ENCODE measurements around the gene CFAP58. TPM values are rescaled to one million over a fixed set of nuclear protein-coding genes. Genes with fewer than 3 reads are reported as not detected.

The CFAP58 gene
- total and polyA plus RNA-seq, 2 of the 13 experiments (the other 11 are each of a cell fraction or from before 2014, with no cell fraction given) = 0.03 TPM; not detected in 1

DNA sequence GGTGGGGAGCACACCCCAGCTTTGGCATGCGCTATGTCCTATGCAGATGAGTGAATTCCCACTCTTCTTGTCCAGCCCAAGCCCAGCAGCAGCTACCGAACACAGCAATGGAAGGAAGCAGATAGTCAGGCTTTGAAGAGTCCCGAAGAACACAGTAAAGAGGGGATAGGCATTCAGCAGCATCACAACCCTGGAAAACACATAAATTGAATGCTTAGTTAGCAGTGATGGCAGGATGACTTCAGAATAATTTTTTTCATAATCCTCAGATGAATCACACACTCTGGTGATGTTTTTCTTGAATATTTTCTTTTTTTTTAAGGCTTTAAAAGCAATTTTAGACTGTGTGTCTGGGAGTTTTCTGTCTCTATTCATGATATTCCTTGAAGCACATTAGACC lies 95.8 kb downstream of the CFAP58 start:
- in situ Hi-C loops (cut with HindIII; ENCODE audit: extremely low pct_ligation_motif_present, low pct_unique_long_range_greater_than_20kb) = no loop called here
- Histone ChIP-seq H3K27me3 (ENCODE audit: control insufficient read depth in 1 of 2, insufficient read depth in 2 of 2, low read length in 2 of 2) (0 out of 5 replicates have a peak, but pooled peaks cover 0 to 3% of the 10 kb centered on the region in 2 experiments), H4K20me1 (ENCODE audit: insufficient read depth, low read length) (no peaks in the 10 kb centered on the region), H3K79me2 (ENCODE audit: insufficient read depth, low read length) (no peaks in the 10 kb centered on the region), H3K9ac (ENCODE audit: insufficient read depth, low read depth, low read length) (no peak overlapping the region), H3K4me1 (ENCODE audit: insufficient read depth, low read length) (no peaks in the 10 kb centered on the region), H3K9me3 (ENCODE audit: low read length) (no peaks in the 10 kb centered on the region), H2AFZ (ENCODE audit: low read length) (no peak overlapping the region), H3K36me3 (replicated peaks in 1 of 2; ENCODE audit: control insufficient read depth in 1 of 2, insufficient read depth in 2 of 2, low read length in 2 of 2) (no peaks in the 10 kb centered on the region), H3K4me2 (ENCODE audit: low read depth, low read length) (no peak overlapping the region), H3K4me3 (replicated peaks in 1 of 3; ENCODE audit: insufficient read depth in 1 of 3, low read depth in 2 of 3, low read length in 3 of 3) (no peak overlapping the region), H3K27ac (ENCODE audit: extremely low read length, insufficient read depth, low read length) (no peak overlapping the region)
- intact Hi-C loops (cut with micrococcal nuclease; ENCODE audit: unreplicated experiment) = no loop called here
- BruUV-seq (replicated peaks) = no TSS peak
- POLR2A ChIA-PET = no interaction called here
- 15% methylated on average over 3 of the region's 3 CpGs for WGBS (ENCODE audit: low lambda C conversion rate)
- CTCF ChIA-PET (ENCODE audit: low intra/inter-chr PET ratio, low total read pairs) = no interaction called here
- FAIRE-seq (no peak), ATAC-seq (no peak), DNase-seq (ENCODE audit: low spot score) (no peak)
- TF ChIP-seq NPAS2 (CRISPR knock-in tag; IDR thresholded peaks at IDR 0.05; ENCODE audit: borderline replicate concordance) = no peak
- no peak for TF ChIP-seq ZNF10 (CRISPR knock-in tag; IDR thresholded peaks at IDR 0.05; ENCODE audit: borderline replicate concordance, low read depth)
- TF ChIP-seq KMT2A (CRISPR knock-in tag; IDR thresholded peaks at IDR 0.05) = no peak
- TF ChIP-seq SIX1 (CRISPR knock-in tag; IDR thresholded peaks at IDR 0.05; ENCODE audit: borderline replicate concordance) = no peak
- TF ChIP-seq, protein P1, sequence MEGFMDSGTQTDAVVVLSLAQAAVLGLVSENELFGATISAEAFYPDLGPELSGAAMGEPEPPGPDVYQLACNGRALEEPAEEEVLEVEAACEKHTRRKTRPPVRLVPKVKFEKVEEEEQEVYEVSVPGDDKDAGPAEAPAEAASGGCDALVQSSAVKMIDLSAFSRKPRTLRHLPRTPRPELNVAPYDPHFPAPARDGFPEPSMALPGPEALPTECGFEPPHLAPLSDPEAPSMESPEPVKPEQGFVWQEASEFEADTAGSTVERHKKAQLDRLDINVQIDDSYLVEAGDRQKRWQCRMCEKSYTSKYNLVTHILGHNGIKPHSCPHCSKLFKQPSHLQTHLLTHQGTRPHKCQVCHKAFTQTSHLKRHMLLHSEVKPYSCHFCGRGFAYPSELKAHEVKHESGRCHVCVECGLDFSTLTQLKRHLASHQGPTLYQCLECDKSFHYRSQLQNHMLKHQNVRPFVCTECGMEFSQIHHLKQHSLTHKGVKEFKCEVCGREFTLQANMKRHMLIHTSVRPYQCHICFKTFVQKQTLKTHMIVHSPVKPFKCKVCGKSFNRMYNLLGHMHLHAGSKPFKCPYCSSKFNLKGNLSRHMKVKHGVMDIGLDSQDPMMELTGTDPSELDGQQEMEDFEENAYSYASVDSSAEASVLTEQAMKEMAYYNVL (CRISPR knock-in tag; IDR thresholded peaks at IDR 0.05; ENCODE audit: borderline replicate concordance) = no peak
- TF ChIP-seq, protein P2, sequence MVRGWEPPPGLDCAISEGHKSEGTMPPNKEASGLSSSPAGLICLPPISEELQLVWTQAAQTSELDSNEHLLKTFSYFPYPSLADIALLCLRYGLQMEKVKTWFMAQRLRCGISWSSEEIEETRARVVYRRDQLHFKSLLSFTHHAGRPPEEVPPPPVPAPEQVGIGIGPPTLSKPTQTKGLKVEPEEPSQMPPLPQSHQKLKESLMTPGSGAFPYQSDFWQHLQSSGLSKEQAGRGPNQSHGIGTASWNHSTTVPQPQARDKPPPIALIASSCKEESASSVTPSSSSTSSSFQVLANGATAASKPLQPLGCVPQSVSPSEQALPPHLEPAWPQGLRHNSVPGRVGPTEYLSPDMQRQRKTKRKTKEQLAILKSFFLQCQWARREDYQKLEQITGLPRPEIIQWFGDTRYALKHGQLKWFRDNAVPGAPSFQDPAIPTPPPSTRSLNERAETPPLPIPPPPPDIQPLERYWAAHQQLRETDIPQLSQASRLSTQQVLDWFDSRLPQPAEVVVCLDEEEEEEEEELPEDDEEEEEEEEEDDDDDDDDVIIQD (CRISPR knock-in tag; IDR thresholded peaks at IDR 0.05; ENCODE audit: low read depth) = no peak
- no peak for TF ChIP-seq MAZ (IDR thresholded peaks at IDR 0.05; ENCODE audit: borderline replicate concordance, low read depth, low read length)
- no peak for TF ChIP-seq MAZ (CRISPR knock-in tag; IDR thresholded peaks at IDR 0.05; ENCODE audit: low read depth)
- no peak for TF ChIP-seq ARNT2 (CRISPR knock-in tag; IDR thresholded peaks at IDR 0.05; ENCODE audit: low read depth)
- no peak for TF ChIP-seq ZSCAN25 (CRISPR knock-in tag; IDR thresholded peaks at IDR 0.05)
- TF ChIP-seq, protein P3, sequence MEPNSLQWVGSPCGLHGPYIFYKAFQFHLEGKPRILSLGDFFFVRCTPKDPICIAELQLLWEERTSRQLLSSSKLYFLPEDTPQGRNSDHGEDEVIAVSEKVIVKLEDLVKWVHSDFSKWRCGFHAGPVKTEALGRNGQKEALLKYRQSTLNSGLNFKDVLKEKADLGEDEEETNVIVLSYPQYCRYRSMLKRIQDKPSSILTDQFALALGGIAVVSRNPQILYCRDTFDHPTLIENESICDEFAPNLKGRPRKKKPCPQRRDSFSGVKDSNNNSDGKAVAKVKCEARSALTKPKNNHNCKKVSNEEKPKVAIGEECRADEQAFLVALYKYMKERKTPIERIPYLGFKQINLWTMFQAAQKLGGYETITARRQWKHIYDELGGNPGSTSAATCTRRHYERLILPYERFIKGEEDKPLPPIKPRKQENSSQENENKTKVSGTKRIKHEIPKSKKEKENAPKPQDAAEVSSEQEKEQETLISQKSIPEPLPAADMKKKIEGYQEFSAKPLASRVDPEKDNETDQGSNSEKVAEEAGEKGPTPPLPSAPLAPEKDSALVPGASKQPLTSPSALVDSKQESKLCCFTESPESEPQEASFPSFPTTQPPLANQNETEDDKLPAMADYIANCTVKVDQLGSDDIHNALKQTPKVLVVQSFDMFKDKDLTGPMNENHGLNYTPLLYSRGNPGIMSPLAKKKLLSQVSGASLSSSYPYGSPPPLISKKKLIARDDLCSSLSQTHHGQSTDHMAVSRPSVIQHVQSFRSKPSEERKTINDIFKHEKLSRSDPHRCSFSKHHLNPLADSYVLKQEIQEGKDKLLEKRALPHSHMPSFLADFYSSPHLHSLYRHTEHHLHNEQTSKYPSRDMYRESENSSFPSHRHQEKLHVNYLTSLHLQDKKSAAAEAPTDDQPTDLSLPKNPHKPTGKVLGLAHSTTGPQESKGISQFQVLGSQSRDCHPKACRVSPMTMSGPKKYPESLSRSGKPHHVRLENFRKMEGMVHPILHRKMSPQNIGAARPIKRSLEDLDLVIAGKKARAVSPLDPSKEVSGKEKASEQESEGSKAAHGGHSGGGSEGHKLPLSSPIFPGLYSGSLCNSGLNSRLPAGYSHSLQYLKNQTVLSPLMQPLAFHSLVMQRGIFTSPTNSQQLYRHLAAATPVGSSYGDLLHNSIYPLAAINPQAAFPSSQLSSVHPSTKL (CRISPR knock-in tag; IDR thresholded peaks at IDR 0.05) = no peak
- TF ChIP-seq, protein P4, sequence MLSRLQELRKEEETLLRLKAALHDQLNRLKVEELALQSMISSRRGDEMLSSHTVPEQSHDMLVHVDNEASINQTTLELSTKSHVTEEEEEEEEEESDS (CRISPR knock-in tag; IDR thresholded peaks at IDR 0.05; ENCODE audit: borderline replicate concordance) = no peak
- no peak for TF ChIP-seq SMAD1 (CRISPR knock-in tag; IDR thresholded peaks at IDR 0.05; ENCODE audit: borderline replicate concordance, low read depth)
- TF ChIP-seq MTA1 (CRISPR knock-in tag; IDR thresholded peaks at IDR 0.05; ENCODE audit: borderline replicate concordance) = no peak
- no peak for TF ChIP-seq CENPX (CRISPR knock-in tag; IDR thresholded peaks at IDR 0.05)
- no peak for TF ChIP-seq CREM (IDR thresholded peaks at IDR 0.05)
- no peak for TF ChIP-seq CREM (CRISPR knock-in tag; IDR thresholded peaks at IDR 0.05)
- TF ChIP-seq REL (CRISPR knock-in tag; conservative IDR thresholded peaks at IDR 0.05) = no peak
- no peak for TF ChIP-seq ZNF260 (CRISPR knock-in tag; IDR thresholded peaks at IDR 0.05; ENCODE audit: borderline replicate concordance, low read depth)
